CD4-positive, alpha-beta T cell treated with Interleukin-17A for 4 hours (primary cell): ENCODE measurements around the gene SPHK1.
A peak's percentile ranks its signal among the peaks of the same experiment; 100 is the strongest.

Source experiments
- DNase-seq: peaks from one replicate; pipeline ENCODE4 v3.0.0-alpha.2; 2020; ENCODE audit warnings: mixed read lengths

The SPHK1 gene

DNA sequence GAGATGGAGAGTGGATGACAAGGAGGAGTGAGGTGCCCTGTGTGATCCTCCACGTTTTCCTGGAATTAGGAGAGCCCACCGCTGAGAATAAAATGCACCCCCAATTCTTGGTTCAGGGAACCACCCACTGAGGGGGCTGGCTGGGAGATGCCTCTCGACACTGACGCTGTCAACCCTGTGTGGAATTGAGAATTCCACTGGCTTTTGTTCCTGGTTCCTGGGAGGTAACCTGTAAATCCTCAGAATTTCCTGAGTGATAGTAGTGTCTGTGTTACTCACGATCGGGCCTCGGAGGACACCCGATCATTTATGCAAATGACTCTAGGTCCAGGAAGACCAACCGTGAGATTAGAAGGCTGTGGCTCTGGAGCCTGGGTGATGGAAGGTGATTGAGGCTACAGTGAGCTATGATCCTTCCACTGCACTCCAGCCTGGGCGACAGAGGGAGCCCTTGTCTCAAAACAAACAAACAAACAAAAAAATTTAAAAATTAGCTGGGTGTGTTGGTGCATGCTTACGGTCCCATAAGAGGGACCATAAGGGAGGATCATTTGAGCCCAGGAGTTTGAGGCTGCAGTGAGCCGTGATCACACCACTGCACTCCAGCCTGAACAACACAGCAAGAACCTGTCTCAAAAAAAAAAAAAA, 19.0 kb upstream of the SPHK1 start:
- no peak for DNase-seq

DNA sequence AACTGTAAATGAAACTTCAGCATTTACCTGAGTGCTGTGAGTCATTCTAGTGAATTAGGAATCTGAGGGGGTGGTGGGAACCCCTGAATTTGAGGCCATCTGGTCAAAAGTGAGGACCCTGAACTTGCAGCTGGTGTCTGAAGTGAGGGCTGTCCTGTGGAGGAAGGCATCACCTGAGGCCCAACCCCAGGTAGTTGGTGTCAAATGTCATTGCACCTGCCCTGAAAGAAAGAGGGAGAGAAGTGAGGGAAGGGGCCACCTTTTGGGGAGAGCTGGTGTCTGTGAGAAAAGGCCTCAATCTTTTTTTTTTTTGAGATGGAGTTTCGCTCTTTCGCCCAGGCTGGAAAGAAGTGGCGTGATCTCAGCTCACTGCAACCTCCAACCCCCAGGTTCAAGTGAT, 18.2 kb upstream of the SPHK1 start:
- no peak for DNase-seq

DNA sequence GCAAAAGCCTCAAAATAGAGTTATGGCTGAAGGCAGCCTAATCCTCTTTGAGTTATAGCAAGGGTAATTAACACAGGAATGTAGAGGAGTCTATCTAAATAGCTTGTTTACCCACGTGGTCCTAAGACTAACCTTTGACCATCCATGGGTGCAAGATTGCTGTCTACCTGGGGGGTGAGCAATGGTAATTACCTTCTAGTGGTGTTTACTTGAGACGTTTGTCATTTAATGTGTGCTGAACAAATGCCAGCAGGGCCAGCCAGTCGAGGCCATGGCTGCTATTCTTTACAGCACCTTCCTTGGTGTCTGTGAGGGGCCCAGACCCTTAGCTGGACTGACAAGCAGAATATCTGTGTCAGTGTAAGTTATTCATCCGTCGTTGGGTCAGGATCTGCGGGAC, 16.8 kb upstream of the SPHK1 start:
- no peak for DNase-seq

DNA sequence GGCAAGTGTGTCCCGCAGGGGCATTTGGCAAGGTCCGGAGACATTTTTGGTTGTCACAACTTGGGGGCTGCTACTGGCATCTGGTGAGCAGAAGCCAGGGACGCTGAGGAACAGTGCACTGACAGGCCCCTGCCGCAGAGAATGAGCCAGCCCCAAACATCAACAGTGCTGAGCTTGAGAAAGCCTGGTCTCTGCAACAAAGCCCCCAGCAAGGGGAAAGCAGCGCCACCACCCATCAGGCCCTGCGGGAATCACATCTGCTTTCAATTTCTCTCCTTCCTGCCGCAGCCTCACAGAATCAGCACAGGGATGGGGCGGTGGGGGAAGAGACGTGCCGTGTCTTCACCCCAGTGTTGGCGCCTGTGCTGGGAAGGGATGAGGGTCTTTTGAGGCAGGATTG, 15.9 kb upstream of the SPHK1 start:
- DNase-seq = no peak

DNA sequence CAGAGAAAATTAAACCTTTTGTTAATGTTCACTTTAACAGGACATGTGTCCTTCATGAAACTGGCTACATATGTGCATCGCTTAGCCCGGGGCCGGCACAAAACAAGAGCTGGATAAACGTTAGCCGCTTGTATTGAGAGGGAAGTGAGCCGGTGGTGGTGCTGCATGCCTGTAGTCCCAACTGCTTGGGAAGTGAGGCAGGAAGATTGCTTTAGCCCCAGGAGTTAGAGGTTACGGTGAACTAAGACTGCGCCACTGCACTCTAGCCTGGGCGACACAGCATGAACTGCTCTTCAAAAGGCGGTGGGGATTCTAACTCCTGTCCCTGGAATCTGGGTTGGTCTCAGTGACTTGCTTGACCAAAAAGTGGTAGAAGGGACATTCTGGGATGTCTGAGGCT, 15.0 kb upstream of the SPHK1 start:
- no peak for DNase-seq

DNA sequence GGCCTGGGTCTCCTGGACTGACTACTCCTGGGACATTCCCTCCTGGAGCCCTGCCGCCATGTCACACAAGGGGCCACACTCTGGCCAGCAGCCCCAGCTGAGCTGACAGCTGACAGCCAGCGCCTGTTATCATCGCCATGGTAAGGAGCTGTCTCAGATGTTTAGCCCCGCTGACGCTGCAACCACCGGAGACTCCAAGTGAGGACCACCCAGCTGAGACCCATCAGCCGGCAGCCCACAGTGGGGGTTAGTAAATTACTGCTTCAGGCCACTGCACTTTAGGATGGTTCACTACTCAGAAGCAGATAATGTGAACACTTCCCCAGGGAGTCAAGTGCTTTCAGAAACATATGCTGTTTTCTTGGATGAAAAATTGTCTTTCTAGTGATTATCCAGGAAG, 14.6 kb upstream of the SPHK1 start:
- no peak for DNase-seq

DNA sequence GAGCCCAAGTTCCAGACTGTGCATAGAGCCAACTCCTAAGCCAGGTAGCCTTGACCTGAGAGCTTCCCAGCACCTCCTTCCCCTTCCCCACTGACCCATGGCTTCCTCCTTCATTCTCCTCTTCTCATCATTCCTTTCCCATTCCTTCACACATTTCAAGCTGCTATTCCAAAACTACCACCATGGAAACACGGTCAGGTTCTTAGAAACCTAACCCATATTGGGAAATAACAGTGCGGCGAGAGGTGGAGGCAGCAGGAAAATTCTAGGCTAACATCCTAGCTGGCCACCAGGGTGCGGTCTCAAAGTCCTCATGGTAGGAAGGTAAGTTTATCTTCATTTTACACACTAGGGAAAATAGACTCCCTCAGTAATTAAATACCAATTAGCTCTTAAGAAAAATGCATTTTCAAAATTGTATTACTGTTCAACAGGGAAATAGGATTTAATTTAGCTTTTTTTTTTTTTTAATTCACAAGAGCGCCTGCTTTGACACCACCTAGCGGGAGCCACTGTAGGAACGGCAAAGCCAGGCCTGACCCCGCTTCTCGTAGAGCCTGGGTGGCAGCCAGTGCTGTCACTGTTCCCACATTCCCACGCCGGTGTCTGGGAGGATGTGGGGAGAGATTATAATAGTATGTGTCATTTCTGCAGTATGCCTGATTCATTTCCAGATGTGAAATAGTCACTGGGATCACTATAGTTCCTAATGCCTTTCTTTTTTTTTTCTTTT, 14.0 kb upstream of the SPHK1 start:
- no peak for DNase-seq

DNA sequence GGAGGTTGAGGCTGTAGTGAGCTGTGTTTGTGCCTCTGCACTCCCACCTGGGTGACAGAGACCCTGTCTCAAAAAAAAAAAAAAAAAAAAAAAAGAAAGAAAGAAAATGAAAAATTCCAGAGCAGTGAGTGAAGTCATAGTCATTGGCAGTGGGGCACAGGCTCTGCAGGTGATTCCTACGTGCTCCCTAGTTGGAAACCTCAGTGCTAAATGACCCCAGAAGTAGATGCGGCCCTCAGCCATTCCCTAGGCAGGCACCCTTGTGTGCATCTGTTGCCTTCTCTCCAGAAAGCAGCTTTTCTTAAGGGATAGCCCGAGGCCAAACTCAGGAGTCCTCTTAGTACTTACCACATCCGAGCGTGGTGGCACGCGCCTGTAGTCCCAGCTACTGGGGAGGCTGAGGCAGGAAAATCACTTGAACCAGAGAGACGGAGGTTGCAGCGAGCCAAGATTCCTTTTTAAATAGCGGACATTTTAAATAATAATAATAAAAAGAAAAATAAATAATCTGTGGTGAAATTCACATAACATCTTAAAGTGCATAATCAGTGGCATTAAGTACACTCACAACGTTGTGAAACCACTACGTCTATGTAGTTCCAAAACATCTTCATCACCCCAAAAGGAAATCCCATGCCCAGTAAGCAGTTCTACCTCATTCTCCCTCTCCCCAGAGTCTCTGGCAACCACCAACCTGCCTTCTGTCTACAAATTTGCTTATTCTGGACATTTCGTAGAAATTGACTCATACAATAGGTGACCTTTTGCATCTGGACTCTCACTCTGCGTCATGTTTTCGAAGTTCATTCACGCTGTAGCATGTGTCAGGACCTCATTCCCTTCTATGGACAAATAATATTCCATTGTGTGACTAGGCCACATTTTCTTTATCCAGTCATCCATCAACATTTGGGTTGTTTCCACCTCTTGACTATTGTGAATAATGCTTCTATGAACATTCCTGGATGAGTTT, 12.5 kb upstream of the SPHK1 start:
- no peak for DNase-seq

DNA sequence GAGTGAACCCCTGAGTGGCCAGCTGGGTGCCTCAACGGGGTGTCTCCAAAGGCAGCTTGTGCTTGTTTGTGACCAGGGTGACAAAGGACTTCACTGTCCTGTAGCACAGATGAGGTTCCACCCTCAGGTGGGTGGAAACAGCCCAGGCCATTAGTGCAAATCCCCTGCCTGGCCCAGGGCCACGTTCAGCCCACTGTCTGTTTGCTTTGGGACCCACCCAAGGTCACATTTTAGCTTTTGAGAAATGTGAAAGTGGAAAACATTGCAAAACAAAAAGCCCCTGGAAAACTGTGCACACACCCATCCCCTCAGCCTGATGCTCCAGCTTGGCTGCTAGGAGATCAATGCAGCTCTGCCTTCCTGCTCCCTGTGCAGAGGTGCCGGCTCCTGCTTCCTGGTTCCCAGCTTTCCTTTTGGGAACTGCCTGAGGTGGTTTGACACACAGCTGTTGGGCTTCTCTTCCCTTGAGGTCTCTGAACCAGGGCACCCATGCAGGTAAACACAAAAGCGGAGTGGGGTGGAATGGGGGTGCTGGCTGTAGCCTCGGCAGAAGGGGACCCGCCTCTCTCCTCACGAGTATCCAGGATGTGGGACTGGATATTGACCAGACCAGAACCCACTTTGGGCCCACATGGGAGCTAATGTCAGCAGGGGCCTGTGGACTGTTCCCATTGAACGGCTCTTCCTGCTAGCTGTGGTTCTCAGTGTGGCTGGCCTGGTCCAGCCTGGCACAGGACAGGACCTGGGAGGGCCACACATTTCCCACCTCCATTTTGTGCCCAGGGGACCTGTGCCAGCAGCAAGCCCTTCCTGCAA, 7.9 kb upstream of the SPHK1 start:
- DNase-seq = no peak

DNA sequence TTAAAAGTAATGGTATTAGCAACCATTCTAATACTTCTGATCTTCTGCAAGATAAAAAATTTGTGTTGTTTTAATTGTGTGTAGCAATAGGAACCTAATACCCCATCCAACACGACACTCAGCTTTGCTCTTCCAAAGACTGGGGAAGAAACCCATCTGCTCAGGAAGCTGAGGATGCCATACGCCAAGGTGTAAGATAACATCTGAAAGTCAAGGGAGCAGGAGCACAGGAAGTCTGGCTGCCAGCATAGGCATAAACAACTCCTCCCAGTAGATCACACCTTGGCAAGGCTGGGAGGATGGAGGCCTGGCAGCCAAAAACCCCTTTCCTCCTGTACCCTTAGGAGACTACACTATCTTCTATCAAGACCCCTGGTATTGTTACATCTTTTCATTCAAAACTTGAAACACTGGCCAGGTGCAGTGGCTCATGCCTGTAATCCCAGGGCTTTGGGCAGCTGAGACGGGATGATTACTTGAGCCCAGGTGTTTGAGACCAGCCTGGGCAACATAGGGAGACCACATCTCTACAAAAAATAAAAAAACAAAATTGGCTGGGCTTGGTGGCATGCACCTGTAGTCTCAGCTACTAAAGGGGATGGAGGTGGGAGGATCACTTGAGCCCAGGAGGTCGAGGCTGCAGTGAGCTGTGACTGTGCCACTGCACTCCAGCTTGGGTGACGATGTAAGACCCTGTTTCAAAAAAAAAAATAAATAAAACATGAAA, 5.7 kb upstream of the SPHK1 start:
- no peak for DNase-seq

DNA sequence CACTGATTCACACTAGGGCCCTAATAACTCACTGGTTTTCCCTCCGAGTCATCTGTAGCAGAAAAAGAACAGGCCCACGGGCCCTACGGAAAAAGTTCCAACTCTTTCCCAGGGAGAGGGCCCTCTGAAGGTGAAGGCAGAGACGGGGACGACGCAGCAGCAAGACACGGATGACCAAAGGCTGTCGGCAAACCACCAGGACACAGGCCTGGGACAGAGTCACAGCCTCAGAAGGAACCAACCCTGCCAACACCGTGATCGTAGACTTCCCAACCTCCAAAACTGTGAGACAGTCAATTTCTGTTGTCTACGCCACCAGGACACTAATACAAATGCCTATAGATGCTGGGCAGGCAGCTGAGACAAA, 5.2 kb upstream of the SPHK1 start:
- no peak for DNase-seq

DNA sequence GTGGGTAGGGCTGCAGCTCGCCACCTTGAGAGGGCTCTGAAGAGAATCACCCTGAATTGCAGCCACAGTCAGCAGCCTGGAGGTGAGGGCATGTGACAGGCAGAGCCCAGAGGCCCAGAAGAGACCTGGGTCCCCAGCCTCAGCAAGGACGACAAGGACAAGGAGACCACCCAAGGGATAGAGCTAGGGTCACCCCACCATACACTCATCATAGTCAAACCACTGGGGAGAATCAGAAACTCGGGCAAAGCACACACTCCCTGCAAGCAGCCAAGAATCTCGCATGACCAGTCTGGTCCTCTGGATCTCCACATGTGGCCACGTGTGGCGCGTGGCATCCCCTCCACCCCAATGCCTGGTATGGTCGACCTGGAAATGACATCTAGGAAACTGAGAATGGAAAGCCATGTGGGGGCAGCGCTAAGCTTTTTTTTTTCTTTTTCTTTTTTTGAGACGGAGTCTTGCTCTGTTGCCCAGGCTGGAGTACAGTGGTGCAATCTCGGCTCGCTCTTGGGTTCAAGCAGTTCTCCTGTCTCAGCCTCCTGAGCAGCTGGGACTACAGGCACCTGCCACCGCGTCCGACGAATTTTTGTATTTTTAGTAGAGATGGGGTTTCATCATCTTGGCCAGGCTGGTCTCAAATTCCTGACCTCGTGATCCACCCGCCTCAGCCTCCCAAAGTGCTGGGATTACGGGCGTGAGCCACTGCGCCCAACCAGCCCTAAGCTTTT, 4.6 kb upstream of the SPHK1 start:
- DNase-seq = no peak

DNA sequence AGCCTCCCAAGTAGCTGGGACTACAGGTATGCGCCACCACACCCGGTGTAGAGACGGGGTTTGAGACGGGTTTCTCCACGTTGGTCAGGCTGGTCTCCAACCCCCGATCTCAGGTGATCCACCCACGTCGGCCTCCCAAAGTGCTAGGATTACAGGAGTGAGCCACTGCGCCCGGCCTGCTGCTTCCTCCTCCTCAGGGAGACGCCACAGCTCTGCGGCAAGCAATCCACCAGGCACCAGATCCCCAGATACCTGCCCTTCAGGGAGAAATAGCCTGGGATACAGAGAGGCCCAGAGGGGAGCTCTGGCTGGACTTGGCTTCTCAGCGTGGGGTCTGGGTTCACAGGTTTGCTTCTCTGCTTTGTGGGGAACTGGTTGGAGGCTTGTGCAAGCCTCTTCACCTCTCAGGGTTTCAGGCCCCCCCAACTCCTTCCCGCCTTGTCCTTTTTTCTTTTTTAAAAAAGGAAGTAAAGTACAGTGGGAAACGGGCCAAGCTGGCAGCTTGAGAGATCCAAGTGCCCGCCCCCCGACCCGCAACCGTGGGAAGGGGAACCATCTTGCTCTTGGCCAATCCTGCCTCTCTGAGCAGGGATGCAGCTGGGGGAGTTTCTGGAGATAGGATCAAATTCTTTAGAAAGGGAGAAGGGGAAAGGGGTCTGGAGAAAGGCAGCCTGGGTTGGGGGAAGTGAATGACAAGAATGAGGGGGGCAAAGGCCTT, 2.6 kb upstream of the SPHK1 start:
- DNase-seq = no peak

DNA sequence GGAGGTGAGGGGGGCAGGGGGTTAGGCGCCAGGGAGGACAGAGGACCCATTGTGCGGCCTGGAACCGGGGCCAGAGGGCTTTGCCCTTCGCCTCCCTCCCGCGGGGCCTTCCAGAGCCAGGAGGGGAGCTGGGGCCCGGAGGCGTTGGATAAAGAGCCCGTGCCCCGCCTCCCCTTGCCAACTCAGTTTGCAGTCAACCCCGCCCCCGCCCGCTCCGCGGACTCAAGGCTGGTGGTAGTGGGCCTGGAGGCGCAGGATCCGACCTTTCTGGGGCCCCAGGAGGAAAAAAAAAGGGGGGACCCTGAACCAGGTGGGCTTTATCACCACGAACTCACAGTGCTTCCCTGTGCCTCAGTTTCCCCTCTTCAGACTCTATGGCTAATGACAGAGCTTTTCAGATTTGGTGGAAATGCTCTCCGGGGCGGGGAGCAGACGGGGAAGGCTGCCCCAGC, 2.0 kb upstream of the SPHK1 start:
- no peak for DNase-seq

DNA sequence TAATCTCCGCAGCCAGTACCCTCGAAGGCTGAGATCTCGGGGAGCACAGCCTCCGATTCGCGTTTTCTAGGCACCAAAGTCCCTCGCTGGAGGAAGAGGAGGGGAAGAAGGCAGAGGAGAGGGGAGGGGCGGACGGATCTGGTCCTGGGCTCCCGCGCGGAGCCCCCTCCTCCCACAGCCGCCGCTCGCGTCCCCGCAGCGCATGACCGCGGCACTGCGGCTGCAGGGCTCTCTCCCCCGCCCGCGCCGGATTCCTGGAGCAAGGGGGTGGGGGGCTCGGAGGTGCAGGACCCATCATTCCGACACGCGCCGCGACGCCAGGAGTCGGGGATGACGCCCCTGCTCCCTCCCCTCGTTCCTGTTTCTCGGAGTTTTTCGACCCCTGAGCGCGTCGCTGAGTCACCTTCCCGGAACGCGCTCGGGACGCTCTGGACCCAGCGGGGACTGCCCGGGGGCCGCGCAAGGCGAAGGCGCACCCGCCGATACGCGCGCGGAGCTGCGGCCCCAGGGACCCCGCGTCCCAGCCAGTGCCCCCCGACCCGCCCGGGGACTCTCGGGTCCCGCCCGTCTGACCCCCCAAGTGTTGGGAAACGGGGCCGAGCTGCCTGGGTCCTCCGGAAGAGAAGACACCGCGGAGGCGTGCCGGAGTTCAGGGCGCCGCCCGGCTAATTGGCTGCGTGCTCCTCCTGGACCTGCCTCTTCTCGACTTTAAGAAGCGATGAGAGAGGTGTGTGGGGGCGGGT, 1.4 kb upstream of the SPHK1 start:
- DNase-seq = peak; percentile 68

DNA sequence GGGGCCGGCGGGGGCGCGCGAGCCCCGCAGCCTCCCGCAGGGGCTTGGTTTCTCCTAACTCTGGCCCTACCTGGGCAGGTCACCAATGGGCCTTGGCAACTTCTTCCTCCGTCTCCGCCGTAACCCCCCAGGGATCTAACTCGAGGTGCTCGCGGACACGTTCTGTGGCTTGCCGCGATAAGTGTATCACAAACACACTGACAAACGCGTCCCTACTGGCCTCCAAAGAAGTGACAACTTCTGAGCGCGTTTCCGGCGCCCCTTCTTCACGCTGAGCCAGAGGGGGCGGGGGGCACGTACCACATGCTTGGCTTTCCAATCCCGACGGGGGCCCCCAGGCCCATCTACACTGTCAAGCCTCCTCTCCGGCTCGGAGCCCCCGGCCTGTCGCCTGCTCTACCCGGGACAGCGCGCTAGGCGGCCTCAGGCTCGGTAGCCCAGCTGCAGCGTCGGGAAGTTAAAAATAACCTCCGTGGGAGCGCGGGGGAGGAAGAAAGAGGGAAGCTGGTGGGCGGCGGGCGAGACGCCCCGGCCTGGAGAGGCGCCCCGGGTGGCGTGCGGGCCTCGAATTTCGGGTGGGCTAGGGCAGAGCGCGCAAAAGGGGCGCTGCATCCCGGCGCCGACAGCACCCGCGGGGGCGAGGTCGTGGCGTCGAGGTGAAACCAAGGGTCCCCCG, 725 bp upstream of the SPHK1 start:
- peak; percentile 42 for DNase-seq

DNA sequence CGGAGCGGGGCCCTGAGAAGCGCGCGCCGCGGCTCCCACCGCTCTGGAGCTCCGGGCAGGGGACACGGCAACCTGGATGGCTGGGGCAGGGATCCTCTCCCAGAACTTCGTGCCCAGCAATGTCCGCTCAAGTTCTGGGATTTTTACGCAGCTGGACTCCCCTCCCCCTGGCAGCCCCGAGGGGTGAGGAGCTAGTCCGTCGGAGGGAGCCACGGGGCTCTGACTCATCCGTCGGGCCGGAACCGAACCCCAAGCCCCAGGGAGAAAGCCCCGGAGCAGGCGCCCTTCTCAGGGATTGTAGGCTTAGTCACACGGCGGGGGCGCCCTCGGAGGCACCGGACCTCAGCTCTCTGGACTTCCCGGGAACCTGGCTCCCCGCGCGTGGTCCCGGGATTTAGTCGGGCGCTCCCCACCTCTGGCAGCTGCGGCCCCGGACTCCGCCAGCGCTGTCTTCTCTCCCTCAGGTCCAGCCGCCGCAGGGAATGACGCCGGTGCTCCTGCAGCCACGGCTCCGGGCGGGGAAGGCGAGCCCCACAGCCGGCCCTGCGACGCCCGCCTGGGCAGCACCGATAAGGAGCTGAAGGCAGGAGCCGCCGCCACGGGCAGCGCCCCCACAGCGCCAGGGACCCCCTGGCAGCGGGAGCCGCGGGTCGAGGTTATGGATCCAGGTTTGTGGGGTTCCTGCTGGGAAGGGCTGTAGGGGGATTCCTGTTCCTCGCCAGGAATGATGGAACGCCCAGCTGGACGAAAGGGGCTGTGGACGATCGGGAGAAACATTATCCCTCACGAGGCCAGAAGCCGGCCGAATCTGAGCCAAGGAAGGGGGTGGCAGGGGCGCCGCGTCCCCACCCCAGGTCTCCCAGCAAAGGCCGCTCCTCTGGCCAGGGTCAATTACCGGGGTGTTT, 830 bp downstream of the SPHK1 start:
- peak; percentile 52 for DNase-seq
